ENCODE data around the gene FARP1.
A peak's percentile ranks its signal among the peaks of the same experiment; 100 is the strongest.

The FARP1 gene

DNA sequence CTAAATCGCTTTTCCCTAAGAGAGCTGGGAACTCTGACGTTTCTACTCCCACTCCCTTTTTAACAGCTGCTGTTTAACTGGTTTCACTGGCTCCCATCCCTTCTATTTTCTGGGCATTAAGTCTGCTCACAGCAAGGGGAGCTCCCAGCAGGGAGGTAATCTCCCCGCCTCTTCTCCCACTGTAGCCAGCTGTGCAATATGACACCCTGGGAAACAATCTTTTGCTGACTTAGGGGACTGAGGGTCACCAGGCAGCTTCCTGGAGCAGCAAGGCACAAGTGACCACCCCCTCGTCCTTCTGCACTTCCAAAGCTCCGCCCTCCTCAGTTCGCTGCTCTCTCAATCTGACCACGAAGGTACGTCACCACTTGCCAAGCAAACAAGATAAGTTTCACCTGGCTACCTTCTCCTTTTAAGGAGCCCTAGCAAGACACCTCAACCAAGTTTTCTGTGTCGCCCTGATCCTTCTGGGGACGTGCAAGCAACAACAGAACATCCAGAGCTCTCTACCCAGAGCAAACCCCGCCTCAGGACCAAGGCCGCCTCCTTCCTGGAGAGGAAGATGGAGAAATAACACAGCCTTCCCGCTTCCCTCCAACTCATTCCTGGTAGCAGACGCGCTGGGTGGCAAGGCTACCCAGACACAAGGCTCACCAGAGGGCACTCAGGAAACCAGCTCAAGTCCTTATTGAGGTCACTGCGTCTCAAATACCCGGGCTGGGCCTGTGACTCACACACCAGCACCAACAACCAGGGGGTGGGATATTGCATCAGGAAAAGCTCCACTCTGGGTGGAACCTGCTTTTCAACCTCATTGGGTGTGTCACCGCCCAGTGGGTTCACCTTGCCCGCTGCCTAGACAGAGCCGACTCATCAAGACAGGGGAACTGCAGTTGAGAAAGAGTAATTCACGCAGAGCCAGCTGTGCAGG, 341.7 kb downstream of the FARP1 start:
- H3K4me3 ChIP-seq (ENCODE audit: low read depth, low read length) = peak overlapping the region; percentile 31
- TF ChIP-seq, protein P1, sequence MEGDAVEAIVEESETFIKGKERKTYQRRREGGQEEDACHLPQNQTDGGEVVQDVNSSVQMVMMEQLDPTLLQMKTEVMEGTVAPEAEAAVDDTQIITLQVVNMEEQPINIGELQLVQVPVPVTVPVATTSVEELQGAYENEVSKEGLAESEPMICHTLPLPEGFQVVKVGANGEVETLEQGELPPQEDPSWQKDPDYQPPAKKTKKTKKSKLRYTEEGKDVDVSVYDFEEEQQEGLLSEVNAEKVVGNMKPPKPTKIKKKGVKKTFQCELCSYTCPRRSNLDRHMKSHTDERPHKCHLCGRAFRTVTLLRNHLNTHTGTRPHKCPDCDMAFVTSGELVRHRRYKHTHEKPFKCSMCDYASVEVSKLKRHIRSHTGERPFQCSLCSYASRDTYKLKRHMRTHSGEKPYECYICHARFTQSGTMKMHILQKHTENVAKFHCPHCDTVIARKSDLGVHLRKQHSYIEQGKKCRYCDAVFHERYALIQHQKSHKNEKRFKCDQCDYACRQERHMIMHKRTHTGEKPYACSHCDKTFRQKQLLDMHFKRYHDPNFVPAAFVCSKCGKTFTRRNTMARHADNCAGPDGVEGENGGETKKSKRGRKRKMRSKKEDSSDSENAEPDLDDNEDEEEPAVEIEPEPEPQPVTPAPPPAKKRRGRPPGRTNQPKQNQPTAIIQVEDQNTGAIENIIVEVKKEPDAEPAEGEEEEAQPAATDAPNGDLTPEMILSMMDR (IDR thresholded peaks at IDR 0.05; ENCODE audit: control insufficient read depth, extremely low read depth, insufficient read depth) = no peak
- peak; percentile 84 for DNase-seq (ENCODE audit: low read depth)

DNA sequence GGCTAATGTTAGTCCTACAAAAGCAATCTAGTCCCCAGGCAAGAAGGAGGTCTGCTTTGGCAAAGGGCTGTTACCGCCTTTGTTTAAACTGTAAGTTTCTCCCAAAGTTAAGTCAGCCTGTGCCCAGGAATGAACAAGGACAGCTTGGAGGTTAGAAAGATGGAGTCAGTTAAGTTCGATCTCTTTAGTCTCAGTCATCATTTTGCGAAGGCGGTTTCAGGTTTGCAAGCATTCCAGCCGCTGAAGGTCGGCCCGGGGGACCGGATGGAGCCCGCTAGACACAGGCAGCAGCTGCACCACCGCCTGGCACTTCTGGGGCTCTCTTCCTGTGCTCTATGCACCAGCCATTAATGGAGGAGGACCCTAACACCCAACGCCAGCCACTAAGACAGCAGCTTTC, 342.7 kb downstream of the FARP1 start:
- DNase-seq (ENCODE audit: low read depth) = no peak
- no peak overlapping the region for H3K4me3 ChIP-seq (ENCODE audit: low read depth, low read length)
- TF ChIP-seq, protein P1 (IDR thresholded peaks at IDR 0.05; ENCODE audit: control insufficient read depth, extremely low read depth, insufficient read depth) = no peak

DNA sequence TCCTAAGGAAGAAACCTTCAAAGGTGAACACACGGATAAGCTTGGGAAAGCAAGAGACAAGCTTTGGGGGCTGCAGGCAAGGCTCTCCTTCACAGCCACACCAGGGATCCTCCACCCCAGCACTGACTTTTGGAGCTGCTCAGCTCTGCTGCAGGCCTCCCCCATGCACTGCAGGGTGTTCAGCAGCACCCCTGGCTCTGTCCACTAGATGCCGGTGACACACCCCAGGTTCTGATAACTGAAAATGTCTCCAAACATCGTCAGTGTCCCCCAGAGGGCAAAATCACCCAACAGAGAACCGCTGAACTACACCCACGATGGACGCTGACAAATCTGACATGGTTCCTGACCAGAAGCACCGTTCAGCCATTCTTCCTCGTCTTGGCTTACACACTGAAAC, 343.5 kb downstream of the FARP1 start:
- no peak for DNase-seq (ENCODE audit: low read depth)
- TF ChIP-seq, protein P1 (IDR thresholded peaks at IDR 0.05; ENCODE audit: control insufficient read depth, extremely low read depth, insufficient read depth) = no peak
- no peak overlapping the region for H3K4me3 ChIP-seq (ENCODE audit: low read depth, low read length)

DNA sequence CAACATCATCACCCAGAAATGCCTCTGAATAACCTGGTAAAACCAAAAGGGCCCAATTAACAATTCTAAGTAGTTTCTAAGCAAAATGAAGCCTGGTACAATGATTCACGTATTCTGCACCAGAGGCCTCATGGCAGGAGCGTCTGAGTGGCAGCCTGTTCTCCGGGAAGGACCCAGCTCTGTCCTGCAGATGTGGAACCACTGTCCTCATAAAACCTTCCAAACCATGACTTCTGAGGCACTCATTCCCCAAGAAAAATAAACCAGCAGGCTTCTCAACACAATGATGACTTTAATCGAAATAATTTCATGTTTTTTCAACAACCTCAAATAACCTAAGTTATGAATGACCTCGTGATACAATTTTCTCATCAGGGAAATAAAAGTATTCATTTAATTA, 344.1 kb downstream of the FARP1 start:
- DNase-seq (ENCODE audit: low read depth) = no peak
- H3K4me3 ChIP-seq (ENCODE audit: low read depth, low read length) = no peak overlapping the region
- TF ChIP-seq, protein P1 (IDR thresholded peaks at IDR 0.05; ENCODE audit: control insufficient read depth, extremely low read depth, insufficient read depth) = no peak

DNA sequence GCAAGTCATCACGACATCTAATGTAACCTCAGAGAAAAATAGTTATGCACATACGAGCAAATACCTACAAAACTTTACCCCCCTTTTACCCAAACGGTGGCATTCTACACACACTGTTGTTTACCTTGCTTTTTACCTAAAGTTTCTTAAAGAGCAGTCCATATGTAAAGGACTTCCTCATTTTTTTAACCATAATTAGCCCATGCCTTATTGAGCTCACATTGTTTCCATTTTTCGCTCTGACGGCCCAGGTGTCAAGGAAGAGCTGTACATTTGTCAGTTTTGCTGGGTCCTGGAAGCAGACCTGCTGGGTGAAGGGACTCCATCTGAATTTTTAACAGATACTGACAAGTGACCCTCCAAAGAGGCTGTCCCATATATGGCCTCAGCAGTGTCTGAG, 344.6 kb downstream of the FARP1 start:
- TF ChIP-seq, protein P1 (IDR thresholded peaks at IDR 0.05; ENCODE audit: control insufficient read depth, extremely low read depth, insufficient read depth) = no peak
- no peak for DNase-seq (ENCODE audit: low read depth)
- H3K4me3 ChIP-seq (ENCODE audit: low read depth, low read length) = no peak overlapping the region

DNA sequence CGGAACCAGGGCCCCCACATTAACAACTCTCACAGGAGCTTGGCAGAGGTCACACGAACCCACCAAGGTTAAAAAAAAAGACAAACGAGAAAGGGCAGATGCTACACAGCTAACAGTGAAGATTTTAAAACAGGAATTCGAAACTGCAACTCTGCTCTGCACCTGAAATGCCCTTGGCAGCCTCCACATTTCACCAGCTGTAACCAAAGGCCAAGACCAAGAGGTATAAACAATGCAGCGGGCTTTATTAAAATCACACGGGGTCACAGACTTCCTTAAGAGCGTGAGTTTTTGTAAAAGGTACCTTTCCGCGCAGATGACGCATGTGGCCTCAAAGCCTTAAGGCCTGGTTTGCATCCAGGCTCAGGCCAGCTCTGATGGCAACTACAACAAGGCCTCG, 345.8 kb downstream of the FARP1 start:
- TF ChIP-seq, protein P1 (IDR thresholded peaks at IDR 0.05; ENCODE audit: control insufficient read depth, extremely low read depth, insufficient read depth) = no peak
- DNase-seq (ENCODE audit: low read depth) = no peak
- H3K4me3 ChIP-seq (ENCODE audit: low read depth, low read length) = no peak overlapping the region

All from LNCaP clone FGC (cell line).